Measurements from ENCODE around the gene MTMR6. TPM values are rescaled to one million over a fixed set of nuclear protein-coding genes. Genes with fewer than 3 reads are reported as not detected.

MTMR6 gene
- total RNA-seq, 1 donor from 2014 or later = 19.8 TPM

DNA sequence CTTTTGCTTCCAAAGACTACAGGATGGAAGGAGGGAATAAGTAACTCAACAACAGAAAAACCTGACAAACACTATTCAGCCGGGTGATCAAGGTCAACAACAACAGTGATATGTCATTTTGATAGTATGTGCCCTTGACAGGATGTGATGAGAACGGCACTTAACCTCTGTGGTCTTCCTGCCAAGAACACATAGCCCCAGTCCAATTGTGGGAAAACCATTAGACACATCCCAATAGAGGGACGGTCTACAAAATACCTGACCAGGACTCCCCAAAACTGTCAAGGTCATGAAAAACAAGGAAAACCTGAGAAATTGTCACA, 72.1 kb downstream of the MTMR6 start:
- POLR2A ChIA-PET = no interaction called here
- Mint-ChIP-seq H3K36me3 (ENCODE audit: low read depth) (no peaks in the 10 kb centered on the region), H3K9me3 (no peaks in the 10 kb centered on the region), H3K4me3 (no peak overlapping the region), H3K27me3 (peaks cover 5% of the 10 kb centered on the region), H3K27ac (no peak overlapping the region), H3K4me1 (no peaks in the 10 kb centered on the region)
- TF ChIP-seq, protein P1, sequence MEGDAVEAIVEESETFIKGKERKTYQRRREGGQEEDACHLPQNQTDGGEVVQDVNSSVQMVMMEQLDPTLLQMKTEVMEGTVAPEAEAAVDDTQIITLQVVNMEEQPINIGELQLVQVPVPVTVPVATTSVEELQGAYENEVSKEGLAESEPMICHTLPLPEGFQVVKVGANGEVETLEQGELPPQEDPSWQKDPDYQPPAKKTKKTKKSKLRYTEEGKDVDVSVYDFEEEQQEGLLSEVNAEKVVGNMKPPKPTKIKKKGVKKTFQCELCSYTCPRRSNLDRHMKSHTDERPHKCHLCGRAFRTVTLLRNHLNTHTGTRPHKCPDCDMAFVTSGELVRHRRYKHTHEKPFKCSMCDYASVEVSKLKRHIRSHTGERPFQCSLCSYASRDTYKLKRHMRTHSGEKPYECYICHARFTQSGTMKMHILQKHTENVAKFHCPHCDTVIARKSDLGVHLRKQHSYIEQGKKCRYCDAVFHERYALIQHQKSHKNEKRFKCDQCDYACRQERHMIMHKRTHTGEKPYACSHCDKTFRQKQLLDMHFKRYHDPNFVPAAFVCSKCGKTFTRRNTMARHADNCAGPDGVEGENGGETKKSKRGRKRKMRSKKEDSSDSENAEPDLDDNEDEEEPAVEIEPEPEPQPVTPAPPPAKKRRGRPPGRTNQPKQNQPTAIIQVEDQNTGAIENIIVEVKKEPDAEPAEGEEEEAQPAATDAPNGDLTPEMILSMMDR (IDR thresholded peaks at IDR 0.05) = no peak
- DNase-seq (no peak), ATAC-seq (ENCODE audit: low read depth) (no peak)
- intact Hi-C loops (cut with micrococcal nuclease) = no loop called here
- CTCF ChIA-PET = no interaction called here

GRCh38 chr13:25214491-25215252, 72.6 kb downstream of the MTMR6 start:
- CTCF ChIA-PET = no interaction called here
- Mint-ChIP-seq H3K27ac (no peak overlapping the region), H3K36me3 (ENCODE audit: low read depth) (no peaks in the 10 kb centered on the region), H3K4me3 (no peak overlapping the region), H3K4me1 (no peaks in the 10 kb centered on the region), H3K27me3 (peaks cover 5% of the 10 kb centered on the region), H3K9me3 (no peaks in the 10 kb centered on the region)
- ATAC-seq (ENCODE audit: low read depth) (no peak), DNase-seq (no peak)
- POLR2A ChIA-PET = no interaction called here
- intact Hi-C loops (cut with micrococcal nuclease) = no loop called here
- TF ChIP-seq, protein P1 (IDR thresholded peaks at IDR 0.05) = no peak

GRCh38 chr13:25213715-25214114, 73.6 kb downstream of the MTMR6 start:
- ATAC-seq (ENCODE audit: low read depth) = no peak
- intact Hi-C loops (cut with micrococcal nuclease) = no loop called here
- CTCF ChIA-PET = no interaction called here
- no peaks in the 10 kb centered on the region for H3K9me3 Mint-ChIP-seq
- TF ChIP-seq, protein P1 (IDR thresholded peaks at IDR 0.05) = no peak
- peaks cover 5% of the 10 kb centered on the region for H3K27me3 Mint-ChIP-seq
- no peak overlapping the region for H3K4me3 Mint-ChIP-seq
- POLR2A ChIA-PET = no interaction called here
- no peak for DNase-seq
- H3K4me1 Mint-ChIP-seq = no peaks in the 10 kb centered on the region
- H3K36me3 Mint-ChIP-seq (ENCODE audit: low read depth) = no peaks in the 10 kb centered on the region
- H3K27ac Mint-ChIP-seq = no peak overlapping the region

DNA sequence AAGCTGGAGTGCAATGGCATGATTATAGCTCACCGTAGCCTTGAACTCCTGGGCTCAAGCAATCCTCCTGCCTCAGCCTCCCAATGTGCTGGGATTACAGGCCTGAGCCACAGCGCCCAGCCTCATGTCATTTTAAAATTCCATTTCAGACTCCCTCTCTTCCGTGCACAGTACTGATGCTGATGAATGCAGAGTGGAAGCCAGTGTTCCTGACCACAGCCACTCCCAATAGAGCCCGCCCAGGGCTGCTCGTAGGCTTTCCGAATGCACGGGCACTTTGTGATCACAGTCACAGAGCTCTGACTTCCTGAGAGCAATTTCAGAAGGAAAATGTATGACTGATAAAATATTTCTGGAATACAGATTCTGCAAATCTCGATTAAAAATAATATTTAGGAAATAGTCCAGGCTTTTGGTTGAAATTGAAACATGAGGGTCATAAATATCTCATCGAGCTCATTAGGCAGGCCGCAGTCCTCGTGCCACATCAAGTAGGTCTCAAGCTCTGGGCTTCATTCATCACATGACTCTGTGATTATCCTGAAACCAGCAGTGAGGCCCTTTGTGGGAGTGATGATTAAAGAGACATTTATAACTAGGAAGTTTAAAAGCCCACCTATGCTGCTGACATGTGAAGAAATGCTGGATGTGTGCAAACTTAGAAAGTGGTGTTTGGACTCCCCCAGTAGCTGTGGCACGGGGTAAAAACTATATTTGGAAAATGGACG, 76.3 kb downstream of the MTMR6 start:
- H3K4me3 Mint-ChIP-seq = no peak overlapping the region

GRCh38 chr13:25207291-25207810, 79.9 kb downstream of the MTMR6 start:
- ChIA-PET POLR2A (no interaction called here), CTCF (no interaction called here)
- Mint-ChIP-seq H3K36me3 (ENCODE audit: low read depth) (no peaks in the 10 kb centered on the region), H3K9me3 (no peaks in the 10 kb centered on the region), H3K4me1 (no peaks in the 10 kb centered on the region), H3K27me3 (peaks cover 7% of the 10 kb centered on the region), H3K4me3 (no peak overlapping the region), H3K27ac (no peak overlapping the region)
- intact Hi-C loops (cut with micrococcal nuclease) = no loop called here
- TF ChIP-seq, protein P1 (IDR thresholded peaks at IDR 0.05) = no peak
- ATAC-seq (ENCODE audit: low read depth) (no peak), DNase-seq (no peak)

More for the DNA sequence above, 76.3 kb downstream of the MTMR6 start:
- TF ChIP-seq, protein P1 (IDR thresholded peaks at IDR 0.05) = no peak
- no peak for DNase-seq
- Mint-ChIP-seq H3K9me3 (no peaks in the 10 kb centered on the region), H3K36me3 (ENCODE audit: low read depth) (no peaks in the 10 kb centered on the region), H3K4me1 (no peaks in the 10 kb centered on the region), H3K27ac (no peak overlapping the region), H3K27me3 (peaks cover 5% of the 10 kb centered on the region)
- no peak for ATAC-seq (ENCODE audit: low read depth)
- POLR2A ChIA-PET = no interaction called here
- CTCF ChIA-PET = no interaction called here
- intact Hi-C loops (cut with micrococcal nuclease) = no loop called here

Data from activated B cell treated with CpG ODN at 0.5 μM for 24 hours (primary cell).